Measurements from ENCODE around the gene GALNT12.

GRCh38 chr9:98795295-98795955, 12.0 kb upstream of the GALNT12 start:
- TF ChIP-seq, protein P1, sequence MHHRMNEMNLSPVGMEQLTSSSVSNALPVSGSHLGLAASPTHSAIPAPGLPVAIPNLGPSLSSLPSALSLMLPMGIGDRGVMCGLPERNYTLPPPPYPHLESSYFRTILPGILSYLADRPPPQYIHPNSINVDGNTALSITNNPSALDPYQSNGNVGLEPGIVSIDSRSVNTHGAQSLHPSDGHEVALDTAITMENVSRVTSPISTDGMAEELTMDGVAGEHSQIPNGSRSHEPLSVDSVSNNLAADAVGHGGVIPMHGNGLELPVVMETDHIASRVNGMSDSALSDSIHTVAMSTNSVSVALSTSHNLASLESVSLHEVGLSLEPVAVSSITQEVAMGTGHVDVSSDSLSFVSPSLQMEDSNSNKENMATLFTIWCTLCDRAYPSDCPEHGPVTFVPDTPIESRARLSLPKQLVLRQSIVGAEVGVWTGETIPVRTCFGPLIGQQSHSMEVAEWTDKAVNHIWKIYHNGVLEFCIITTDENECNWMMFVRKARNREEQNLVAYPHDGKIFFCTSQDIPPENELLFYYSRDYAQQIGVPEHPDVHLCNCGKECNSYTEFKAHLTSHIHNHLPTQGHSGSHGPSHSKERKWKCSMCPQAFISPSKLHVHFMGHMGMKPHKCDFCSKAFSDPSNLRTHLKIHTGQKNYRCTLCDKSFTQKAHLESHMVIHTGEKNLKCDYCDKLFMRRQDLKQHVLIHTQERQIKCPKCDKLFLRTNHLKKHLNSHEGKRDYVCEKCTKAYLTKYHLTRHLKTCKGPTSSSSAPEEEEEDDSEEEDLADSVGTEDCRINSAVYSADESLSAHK (tag by site-specific recombination; IDR thresholded peaks at IDR 0.05) = no peak
- TF ChIP-seq, protein P2, sequence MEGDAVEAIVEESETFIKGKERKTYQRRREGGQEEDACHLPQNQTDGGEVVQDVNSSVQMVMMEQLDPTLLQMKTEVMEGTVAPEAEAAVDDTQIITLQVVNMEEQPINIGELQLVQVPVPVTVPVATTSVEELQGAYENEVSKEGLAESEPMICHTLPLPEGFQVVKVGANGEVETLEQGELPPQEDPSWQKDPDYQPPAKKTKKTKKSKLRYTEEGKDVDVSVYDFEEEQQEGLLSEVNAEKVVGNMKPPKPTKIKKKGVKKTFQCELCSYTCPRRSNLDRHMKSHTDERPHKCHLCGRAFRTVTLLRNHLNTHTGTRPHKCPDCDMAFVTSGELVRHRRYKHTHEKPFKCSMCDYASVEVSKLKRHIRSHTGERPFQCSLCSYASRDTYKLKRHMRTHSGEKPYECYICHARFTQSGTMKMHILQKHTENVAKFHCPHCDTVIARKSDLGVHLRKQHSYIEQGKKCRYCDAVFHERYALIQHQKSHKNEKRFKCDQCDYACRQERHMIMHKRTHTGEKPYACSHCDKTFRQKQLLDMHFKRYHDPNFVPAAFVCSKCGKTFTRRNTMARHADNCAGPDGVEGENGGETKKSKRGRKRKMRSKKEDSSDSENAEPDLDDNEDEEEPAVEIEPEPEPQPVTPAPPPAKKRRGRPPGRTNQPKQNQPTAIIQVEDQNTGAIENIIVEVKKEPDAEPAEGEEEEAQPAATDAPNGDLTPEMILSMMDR (tag by site-specific recombination; IDR thresholded peaks at IDR 0.05) = no peak
- TF ChIP-seq ZNF211 (tag by site-specific recombination; IDR thresholded peaks at IDR 0.05; ENCODE audit: low read depth) = no peak
- no peak for TF ChIP-seq PRDM10 (tag by site-specific recombination; IDR thresholded peaks at IDR 0.05)
- TF ChIP-seq ZNF792 (tag by site-specific recombination; IDR thresholded peaks at IDR 0.05) = no peak
- no peak for TF ChIP-seq ZEB2 (tag by site-specific recombination; IDR thresholded peaks at IDR 0.05)
- no peak for TF ChIP-seq HOXA7 (CRISPR knock-in tag; IDR thresholded peaks at IDR 0.05; ENCODE audit: borderline replicate concordance)
- TF ChIP-seq ZNF146 (tag by site-specific recombination; IDR thresholded peaks at IDR 0.05) = no peak
- TF ChIP-seq ZNF292 (tag by site-specific recombination; IDR thresholded peaks at IDR 0.05; ENCODE audit: borderline replicate concordance, low read depth) = no peak

All from HEK293 (cell line).